NCI-H748 treated with DMSO at 0.1 percent for 48 hours (cell line): ENCODE measurements around the gene GNAI2.
"Not testable (repeated sequence)": the region's sequence is repeated elsewhere in the genome, so short reads cannot be mapped to it uniquely, and the experiment has no call there.

Source experiments
- DNase-seq: peaks from one replicate; lab custom pipeline; 2025; lab: John Stamatoyannopoulos, UW

The GNAI2 gene

DNA sequence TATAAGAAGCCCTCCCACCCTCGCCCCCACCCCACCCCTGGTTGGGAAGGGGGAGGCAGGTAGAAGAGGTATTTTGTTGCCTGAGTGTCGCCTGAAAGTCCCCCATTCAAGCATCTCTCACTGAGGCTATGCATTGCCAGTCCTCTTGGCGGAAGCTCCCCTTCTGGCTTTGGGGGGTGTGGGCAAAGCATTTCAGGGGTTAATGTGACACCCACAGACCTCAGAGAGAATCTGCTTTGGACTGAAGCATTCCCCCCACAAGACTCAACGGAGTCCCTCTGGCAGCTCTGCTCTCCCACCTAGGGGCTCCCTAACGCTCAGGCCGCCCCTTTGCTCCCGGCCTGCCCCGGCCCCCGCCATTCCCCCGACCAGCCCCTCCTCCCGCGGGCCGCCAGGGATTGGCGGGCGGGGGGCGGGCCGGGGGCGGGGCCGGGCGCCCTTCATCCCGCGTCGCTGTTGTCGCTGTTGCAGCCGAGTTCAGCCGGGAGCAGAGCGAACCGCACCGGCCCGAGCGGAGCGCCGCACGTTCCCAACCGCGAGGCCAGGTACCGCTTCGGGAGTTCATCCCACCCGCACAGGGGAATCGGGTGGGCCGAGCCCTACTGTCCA lies 31.1 kb upstream of the GNAI2 start, which contains the start of gene SLC38A3:
SLC38A3 (plus strand) TSS at position 468 of the 609 bp plus-strand sequence. CDS start 8,929 bp downstream, outside the sequence.
- no peak for DNase-seq

DNA sequence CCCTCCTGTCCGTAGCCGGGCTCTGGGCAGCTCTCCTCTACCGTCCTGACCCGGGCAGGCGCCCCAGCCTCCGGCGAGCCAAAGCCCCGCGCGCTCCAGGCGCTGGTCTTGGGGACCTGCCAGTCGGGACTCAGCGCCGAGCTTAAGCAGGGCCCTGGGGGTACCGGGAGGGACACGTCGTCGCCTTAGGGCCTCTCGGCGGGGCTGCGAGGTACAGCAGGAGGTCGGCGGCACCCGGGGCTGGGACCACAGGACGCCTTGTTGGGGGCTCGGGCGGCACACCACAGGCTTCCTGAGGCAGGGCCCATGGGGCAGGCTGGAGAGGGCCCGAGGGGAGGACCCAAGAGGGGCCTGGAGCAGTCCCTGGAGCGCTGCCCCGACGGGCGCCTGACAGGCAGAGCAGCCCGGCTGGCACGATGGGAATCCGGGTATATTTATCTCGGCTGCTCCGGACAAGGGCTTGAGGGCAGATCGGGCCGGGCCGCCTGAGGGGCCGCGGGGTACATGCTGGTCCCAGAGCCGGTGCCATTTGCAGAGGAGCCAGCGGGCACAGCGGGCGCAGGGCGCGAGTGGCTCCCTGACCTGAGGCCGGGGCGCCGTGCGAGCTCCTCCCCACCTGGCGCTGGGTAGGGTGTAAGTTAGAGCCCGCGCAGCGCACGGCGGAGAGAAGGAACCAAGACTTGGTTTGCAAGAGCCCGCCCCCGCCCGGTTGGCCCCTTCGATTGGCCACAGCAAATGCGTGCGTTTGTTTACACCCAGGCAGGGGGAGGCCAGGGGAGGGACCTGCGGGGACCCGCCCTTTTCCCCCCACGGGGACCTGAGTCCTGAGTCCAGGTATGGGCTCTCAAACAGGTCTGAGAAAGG lies 30.4 kb upstream of the GNAI2 start:
- DNase-seq, result no peak

DNA sequence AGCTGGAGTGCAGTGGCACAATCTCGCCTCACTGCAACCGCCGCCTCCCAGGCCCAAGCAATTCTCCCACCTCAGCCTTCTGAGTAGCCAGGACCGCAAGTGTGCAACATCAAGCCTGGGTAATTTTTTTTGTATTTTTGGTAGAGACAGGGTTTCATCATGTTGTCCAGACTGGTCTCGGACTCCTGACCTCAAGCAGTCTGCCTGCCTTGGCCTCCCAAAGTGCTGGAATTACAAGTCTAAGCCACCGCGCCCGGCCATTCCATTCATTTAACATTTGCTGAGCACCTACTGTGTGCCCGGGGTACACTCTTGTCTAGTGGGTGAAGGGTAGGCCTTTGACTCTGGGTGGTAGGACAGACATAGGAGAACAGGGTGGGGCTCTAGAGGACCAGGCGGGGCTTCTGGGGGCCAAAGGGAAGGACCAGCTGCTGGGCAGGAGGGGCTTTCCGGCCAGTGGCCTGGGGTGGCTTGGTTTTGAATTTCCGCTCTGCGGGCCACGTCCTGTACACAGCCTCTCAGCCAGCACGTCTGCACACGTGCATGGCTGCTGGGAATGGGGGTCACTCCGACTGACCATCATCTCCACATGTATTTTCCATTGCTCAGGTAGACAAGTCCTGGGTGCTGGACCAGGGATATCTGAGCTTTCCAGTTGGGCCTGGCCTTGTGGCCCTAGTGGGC lies 28.5 kb upstream of the GNAI2 start:
- DNase-seq, result no peak

DNA sequence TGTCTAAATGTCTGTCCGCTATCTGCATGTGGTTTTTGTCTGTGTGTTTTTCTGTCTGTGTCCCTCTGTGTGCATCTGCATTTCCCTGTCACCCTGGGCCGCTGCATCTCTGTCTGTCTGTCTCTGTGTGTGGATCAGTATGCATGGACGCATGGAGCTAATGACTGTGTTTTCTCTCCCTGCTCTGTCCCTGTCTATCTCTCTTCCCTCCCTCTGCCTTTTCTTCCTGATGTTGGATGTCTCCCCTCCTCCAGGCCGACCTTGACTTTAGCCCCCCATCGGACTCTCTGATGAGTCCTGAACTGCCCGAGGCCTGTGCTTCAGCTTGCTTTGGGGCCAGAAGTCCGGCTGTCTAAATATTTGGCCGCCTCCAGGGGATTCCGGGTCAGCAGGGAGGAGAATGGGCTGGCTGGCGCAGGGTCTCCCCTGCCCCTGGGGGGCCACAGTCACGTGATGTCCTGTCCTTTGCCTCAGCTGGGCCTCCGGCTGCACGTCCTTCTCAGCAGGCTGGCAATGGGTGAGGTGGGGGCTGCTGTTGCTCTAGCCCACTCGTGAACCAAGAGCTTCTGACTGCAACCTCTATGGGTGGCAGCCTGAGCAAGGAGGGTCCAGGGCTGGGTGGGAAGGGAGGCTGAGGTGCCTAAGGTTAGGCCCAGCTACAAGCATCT lies 27.2 kb upstream of the GNAI2 start:
- no peak for DNase-seq

DNA sequence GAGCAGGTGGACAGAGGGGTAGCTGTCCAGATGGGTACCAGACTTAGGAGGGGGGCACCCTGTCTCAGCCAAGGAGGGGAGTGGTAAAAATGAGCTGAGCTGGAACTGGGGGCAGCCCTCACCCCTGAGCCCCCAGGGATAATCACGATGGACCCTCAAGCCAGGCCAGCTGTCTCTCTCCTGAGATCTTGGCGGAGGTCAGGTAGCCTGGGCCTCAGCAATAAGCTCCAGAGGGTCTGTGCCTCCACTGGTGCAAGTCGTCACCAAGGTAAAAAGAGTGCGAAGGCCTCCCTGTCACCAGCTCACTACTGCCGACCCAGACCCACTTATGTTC lies 25.9 kb upstream of the GNAI2 start:
- no peak for DNase-seq

DNA sequence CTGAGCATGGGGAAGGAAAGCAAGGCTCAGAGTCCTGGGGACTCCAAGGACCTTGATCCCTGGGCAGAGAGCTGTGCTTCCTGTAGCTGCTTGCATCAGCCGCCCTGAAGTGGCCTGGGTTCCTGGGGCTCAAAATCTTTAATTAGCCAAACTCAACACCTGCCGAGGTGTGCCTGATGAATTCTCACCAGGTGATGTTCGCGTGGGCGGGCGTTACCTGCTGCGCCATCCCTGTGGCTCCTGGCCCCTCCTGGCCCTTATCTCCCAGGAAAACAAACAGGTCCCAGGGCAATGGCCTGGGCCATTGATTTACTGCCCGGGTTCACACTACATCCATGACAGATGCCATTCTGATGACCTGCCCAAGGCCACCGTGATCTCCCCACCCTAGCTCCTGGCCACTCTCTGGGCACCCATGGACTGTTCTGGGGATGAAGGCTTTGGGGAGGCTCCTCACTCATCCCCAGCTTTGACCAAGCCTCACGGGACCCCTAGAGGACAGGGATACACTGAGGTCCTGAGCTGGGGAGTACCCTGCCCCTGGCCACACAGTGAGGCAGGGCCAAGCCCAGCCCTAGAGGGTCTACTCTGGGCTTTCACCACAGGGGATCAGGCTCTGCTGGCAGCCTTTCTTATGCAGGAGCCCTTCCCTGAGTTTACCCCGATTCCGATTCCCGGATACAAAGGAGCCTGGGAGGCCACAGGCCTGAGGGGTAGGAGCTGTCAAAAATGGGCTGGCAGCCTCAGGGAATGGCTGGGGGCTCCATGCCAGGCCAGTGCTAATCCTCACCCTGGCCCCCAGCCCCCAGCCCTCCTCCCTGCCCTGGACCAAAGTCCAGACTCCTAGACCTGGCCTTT lies 25.3 kb upstream of the GNAI2 start:
- no peak for DNase-seq

DNA sequence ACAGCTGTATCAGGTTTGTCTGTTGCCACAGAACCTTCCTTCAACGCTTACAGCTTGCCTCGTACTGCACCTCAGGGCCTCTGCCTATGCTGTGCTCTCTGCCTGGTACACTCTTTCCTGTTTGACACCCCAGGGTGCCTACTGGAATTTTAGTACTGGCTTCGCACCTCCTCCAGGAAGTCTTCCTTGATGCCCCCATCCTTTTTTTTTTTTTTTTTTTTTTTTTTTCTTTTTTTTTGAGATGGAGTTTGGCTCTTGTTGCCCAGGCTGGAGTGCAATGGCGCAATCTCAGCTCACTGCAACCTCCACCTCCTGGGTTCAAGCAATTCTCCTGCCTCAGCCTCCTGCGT lies 24.7 kb upstream of the GNAI2 start:
- DNase-seq, result not testable (repeated sequence)

DNA sequence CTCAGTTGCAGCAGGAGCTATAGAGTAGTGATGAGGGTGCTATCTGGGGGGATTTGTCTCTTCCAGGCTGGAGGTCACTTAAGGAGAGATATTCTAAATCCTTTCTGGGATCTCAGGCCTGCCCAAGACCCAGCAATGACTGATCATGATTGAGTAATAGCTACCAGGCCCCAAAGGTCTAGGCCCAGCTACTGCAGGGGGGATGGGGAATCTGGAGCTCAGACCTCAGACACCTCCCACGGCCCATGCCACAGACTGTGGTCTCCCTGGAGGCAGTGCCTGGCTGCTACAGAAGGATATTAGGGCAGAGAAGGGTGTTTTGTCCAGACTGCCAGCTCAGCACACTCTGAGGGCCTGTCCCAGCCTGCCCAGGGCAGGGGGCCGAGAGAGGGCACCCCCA lies 24.1 kb upstream of the GNAI2 start:
- DNase-seq, result no peak

DNA sequence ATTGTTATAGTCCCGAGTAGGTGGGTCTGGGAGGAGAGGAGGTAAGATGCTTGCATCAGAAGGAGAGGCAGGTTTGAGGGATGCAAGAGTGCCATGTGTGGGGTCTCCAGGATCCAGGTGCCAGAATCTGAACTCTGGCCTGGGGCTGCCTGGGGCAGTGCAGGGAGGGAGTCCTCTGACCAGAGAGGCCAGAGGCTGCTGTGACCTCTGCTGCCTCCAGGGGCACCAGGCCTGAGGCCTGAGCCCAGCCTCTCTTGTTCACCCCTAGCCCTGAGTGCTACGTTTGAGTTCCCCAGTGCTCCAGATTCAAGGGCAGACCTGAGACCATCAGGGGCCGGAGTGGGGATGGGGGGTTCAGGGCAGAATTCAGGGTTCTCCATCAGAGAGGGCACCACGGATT lies 23.5 kb upstream of the GNAI2 start:
- no peak for DNase-seq

DNA sequence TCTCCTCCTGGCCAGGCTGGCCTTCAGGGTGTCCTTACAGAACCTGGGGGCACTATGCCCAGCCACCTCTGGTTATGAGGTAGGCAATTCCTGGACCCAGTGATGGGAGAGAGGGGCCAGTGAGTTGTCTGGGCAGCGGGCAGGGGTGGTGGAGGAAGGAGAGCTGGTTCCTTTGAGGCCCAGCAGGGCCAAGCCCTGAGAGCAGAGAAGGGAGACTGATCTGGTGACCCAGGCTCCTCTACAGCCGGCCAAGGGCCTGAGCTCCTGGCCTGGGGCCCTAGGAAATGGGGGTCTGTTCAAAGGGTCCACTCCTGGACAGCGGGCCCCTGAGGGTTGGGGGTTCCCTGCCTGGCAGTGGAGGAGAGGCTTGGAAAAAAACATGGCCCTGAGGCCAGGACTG lies 23.0 kb upstream of the GNAI2 start:
- no peak for DNase-seq

DNA sequence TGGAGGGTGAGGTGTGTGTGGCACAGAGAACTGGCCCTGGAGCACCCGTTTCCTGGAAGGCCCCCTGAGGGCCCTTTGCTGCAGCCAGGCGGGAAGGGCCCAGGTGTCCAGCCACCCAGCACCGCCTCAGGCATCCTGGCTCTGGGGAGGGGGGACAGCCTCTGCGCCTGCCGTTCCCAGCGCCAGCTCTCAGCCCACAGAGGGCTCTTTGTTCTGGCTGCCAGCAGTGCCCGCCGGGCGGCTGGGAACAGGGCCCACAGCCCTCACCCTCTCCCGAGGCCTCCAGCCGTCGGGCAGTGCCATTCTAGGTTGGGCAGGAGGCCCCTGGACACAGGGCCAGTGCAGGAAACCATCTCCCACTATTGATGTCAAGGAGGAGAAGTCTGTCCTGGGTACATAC lies 22.6 kb upstream of the GNAI2 start:
- no peak for DNase-seq

DNA sequence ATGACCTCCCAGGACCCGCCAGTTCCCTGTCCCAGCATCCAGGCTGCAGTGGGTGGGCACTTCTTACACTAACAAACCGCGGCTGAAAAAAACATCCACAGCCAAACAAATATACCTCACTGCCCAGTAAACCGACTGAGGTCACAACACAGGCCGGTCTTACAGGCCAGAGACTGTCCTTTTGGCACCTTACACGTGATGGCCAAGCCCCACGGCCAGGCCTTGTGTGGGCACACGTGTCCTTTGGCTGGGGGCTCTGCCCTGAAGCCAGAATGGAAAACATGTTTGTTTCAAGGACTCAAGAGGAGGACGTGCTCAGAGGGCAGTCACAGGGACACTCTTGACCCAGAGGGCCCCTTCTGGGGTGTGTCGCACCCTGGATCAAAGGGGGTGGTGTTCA lies 21.2 kb upstream of the GNAI2 start:
- no peak for DNase-seq

DNA sequence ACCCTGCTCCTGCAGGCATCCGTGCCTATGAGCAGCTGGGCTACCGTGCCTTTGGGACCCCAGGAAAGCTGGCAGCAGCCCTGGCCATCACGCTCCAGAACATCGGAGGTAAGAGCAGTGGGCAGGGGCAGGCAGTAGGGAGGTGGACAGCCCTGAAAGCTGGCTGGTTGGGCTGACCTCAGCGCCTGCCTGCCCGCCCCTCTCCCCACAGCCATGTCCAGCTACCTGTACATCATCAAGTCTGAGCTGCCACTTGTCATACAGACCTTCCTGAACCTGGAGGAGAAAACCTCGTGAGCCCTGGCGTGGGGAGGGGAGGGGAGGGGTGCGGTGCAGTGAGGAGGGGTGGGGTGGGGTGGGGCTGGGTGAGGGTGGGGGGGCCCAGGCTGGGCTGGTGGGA lies 20.5 kb upstream of the GNAI2 start:
- DNase-seq, result no peak

DNA sequence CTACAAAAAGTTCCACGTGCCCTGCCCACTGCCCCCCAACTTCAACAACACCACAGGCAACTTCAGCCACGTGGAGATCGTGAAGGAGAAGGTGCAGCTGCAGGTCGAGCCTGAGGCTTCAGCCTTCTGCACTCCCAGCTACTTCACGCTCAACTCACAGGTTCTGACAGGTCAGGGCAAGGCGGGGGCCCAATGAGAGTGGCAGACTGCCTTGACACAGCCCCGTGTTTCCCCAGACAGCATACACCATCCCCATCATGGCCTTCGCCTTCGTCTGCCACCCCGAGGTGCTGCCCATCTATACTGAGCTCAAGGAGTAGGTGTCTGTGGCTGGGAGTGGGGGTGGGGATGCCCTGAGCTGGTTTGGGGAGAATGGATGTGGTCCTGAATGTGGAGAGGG lies 18.3 kb upstream of the GNAI2 start:
- no peak for DNase-seq

DNA sequence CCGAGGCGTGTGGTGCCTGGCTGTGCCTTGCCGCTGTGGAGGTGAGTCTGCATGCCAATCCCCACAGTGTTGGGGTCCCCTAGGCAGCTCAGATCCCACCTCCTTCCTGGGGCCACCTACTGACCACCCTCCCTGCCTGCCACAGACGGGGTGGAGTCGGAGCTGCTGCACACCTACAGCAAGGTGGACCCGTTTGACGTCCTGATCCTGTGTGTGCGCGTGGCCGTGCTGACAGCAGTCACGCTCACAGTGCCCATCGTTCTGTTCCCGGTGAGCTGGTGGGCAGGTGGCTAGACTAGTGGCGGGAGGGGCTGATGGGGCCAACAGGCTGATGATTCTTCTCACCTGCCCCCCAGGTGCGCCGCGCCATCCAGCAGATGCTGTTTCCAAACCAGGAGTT lies 17.6 kb upstream of the GNAI2 start:
- DNase-seq, result no peak

DNA sequence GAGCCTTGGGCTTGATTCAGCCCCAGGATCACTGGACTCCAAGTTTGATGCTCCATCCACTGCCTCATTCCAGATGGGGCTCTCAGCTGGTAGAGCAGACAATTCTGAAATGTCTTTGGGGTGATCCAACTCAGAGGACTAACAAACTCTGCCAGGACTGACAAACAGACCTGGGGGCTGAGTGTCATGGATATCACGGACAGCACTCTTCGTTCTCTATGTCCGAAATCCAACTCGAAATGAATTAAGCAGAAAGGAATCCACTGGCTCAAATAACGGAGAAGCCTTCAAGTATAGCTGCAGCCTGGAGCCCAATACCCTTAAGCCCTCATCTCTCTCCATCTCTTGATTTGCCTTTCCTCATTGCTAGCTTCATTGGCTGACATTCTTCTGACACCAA lies 16.7 kb upstream of the GNAI2 start:
- DNase-seq, result no peak

DNA sequence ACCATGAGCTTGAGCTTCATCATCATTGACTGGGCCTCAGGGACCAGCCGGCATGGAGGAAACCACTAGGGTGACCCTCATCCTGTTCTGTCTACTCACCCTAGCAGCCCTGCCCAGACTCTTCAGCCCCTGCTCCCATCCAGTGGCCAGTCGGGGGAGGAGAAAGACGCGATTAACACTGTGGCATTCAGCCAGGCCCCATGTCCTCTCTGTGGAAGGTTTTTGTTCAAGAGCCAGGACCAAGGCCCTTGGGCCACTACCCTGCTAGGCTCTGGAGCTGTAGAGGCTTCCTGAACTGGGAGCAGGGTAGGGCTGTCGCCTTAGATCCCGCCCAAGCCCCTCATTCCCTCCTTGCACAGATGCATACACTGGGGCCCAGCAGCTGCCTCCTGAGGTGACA lies 15.9 kb upstream of the GNAI2 start:
- DNase-seq, result no peak

DNA sequence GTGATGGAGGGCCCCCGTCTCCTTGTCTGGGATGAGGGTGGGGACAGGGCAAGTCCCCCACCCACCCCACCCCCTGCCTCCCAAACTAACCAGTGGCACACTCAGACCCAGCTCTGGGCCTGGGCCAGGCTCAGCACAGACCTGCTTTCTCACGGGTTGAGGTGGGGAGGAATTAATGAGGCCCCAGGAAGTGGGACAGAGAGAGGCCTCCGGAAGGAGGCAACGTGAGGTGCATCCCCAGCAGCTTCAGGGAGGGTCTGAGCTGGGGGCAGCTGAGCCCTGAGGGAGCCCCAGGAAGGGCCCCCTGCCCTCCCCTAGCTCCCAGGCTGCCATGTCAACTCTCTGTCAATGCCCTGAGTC lies 15.0 kb upstream of the GNAI2 start:
- DNase-seq, result no peak

DNA sequence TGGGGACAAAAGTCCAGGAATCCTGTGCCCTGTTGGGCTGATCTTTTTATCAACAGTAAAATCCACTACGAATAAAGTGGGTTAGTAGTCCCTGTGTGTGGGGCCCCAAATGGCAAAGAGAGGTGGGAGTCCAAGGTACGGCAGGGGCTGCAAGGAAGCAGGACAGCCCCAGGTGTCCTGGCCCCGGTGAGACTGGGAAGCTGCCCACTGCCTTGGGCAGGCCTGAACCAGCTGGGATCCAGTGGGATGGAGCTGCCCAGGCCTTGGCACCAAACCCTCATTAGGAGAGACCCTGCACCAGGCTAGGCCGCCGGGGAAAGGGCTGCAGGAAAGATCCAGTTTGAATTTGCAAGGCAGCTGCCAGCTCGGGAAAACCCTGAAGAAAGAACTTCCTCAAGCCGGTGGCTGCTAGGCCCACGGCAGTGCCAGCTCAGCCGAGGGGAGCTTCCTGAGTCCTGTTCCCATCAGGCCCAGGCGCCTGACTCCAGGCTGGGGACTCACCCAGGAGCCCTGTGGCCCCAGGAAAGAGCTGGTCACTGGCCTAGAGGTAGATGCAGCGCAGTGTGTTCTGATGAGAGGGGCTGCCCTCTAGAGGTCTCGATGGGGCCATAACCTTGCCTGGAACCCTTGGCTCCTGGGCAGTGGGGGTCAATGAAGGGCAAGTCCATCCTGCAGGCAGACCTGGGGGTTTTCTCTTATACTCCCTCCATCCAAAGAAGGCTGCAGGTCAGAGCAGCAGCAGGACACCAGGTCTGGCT lies 14.4 kb upstream of the GNAI2 start:
- DNase-seq, result no peak

DNA sequence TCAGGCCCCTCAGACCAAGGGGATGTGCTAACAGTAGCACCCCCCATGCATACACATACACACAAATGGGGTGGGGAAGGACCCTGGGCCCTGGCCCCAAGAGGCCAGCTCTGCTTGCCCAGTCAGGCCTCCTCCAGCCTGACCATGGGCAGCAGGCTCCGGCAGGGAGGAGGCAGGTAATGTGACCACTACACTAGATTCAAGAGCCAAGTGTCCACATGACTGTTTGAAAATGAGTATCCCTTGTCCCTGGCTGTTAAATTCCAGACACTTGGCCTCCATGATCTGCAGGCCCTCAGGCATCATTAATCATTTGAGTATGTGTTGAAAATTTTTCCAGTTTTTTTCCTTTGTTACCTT lies 13.9 kb upstream of the GNAI2 start:
- DNase-seq, result no peak

DNA sequence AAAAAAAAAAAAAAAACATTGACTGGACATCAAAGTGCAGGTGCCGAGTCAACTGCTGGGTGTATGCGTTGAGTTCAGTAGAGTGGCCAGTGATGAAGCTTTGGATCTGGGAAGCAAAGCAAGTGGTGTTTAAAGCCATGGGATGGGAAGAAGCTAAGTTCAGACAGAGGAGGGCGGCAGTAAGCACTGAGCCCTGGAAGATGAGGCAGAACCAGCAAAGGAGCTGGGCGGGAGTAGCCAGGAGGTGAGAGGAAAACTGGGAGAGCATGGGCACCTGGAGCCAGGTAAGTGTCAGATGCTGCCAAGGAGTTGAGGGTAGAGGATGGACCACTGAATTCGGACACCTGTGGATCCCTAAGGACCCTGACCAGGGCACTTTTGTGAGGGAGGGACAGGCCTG lies 11.4 kb upstream of the GNAI2 start:
- DNase-seq, result no peak
